ENCODE results near the gene TTC34. TPM values are rescaled to one million over a fixed set of nuclear protein-coding genes. Genes with fewer than 3 reads are reported as not detected.

Gene TTC34
- total RNA-seq (2021) (0.39 to 0.61 TPM (median 0.44 TPM) in 3 replicates), Bru-seq, nascent RNA (percentile 15 among the genes with signal in this experiment)
- long read RNA-seq, experiment 1, result 0 reads
- long read RNA-seq, experiment 2, result 0 reads
- long read RNA-seq, experiment 3, result 0 reads

- peaks cover 7% of the 10 kb centered on the region for H3K27me3 Mint-ChIP-seq (ENCODE audit: low read depth)
- H3K4me3 Mint-ChIP-seq, result no peak within 1 kb of the TSS
- ChIA-PET CTCF (interaction anchor here (0.6 to 1.7 kb wide), 3 partner anchors 15 to 203 kb away, joined by 3 to 8 read pairs (median 3); no protein-coding TSS in a partner anchor), POLR2A (no interaction called here)
- ATAC-seq (peak; percentile 74), DNase-seq (ENCODE audit: low spot score) (peak; percentile 63)
- no peaks in the 10 kb centered on the region for H3K4me1 Mint-ChIP-seq
- peaks cover 15% of the 10 kb centered on the region for H3K36me3 Mint-ChIP-seq
- H3K9me3 Mint-ChIP-seq, result peaks cover 15% of the 10 kb centered on the region
- TF ChIP-seq CTCF (IDR thresholded peaks at IDR 0.05) (peak; percentile 29; the same call in 1 of the 2 replicates), NFATC4 (CRISPR knock-in tag; IDR thresholded peaks at IDR 0.05) (no peak)
- no peak within 1 kb of the TSS for H3K27ac Mint-ChIP-seq
Observed at GRCh38 chr1:2801535-2802291, at the start of gene TTC34. TTC34 (minus strand) TSS chr1:2801693; CDS start chr1:2800827, 866 bp downstream.

GRCh38 chr1:2850502-2850901, 49.0 kb upstream of the TTC34 start:
- ATAC-seq, result no peak
- Mint-ChIP-seq H3K27ac (no peak overlapping the region), H3K4me3 (no peak overlapping the region), H3K36me3 (peaks cover 27% of the 10 kb centered on the region), H3K4me1 (no peaks in the 10 kb centered on the region), H3K27me3 (ENCODE audit: low read depth) (peaks cover under 1% of the 10 kb centered on the region), H3K9me3 (peaks cover 34% of the 10 kb centered on the region)
- POLR2A ChIA-PET, result no interaction called here
- no peak for DNase-seq (ENCODE audit: low spot score)
- no peak for TF ChIP-seq MLX (CRISPR knock-in tag; IDR thresholded peaks at IDR 0.05)
- no peak for TF ChIP-seq CDX4 (CRISPR knock-in tag; IDR thresholded peaks at IDR 0.05; ENCODE audit: borderline replicate concordance)
- no peak for TF ChIP-seq GTF2I (CRISPR knock-in tag; conservative IDR thresholded peaks at IDR 0.05)
- no peak for TF ChIP-seq MAX (CRISPR knock-in tag; IDR thresholded peaks at IDR 0.05)
- CTCF ChIA-PET, result no interaction called here

GRCh38 chr1:2848006-2848670, 46.6 kb upstream of the TTC34 start:
- Mint-ChIP-seq H3K27ac (no peak overlapping the region), H3K4me3 (no peak overlapping the region), H3K4me1 (no peaks in the 10 kb centered on the region), H3K9me3 (peaks cover 49% of the 10 kb centered on the region), H3K27me3 (ENCODE audit: low read depth) (peaks cover 8% of the 10 kb centered on the region), H3K36me3 (peaks cover 39% of the 10 kb centered on the region)
- ChIA-PET CTCF (no interaction called here), POLR2A (no interaction called here)
- ATAC-seq, result no peak
- TF ChIP-seq ZBTB21 (CRISPR knock-in tag; IDR thresholded peaks at IDR 0.05; ENCODE audit: borderline replicate concordance) (no peak), SP1 (CRISPR knock-in tag; conservative IDR thresholded peaks at IDR 0.05) (no peak), AFF4 (CRISPR knock-in tag; IDR thresholded peaks at IDR 0.05; ENCODE audit: borderline replicate concordance) (no peak), GRHL2 (CRISPR knock-in tag; IDR thresholded peaks at IDR 0.05; ENCODE audit: insufficient replicate concordance, severe bottlenecking) (no peak)
- no peak for DNase-seq (ENCODE audit: low spot score)
